Bone marrow (tissue), 2 donors: Measurements from ENCODE around the gene FXYD2.

ENCODE experiments used
- DNase-seq, 2 donors: peaks; one replicate each; lab custom pipeline; 2025; lab: John Stamatoyannopoulos, UW

The FXYD2 gene

GRCh38 chr11:117857734-117858414 is 33.3 kb upstream of the FXYD2 start:
- DNase-seq, result no peak

- no peak for DNase-seq
Measured at GRCh38 chr11:117855912-117856651, 31.5 kb upstream of the FXYD2 start.

GRCh38 chr11:117855186-117855845 is 30.8 kb upstream of the FXYD2 start:
- no peak for DNase-seq

GRCh38 chr11:117852309-117852708 is 27.8 kb upstream of the FXYD2 start:
- no peak for DNase-seq

GRCh38 chr11:117851852-117852251 is 27.3 kb upstream of the FXYD2 start:
- DNase-seq, result no peak

- no peak for DNase-seq
Measured at GRCh38 chr11:117851106-117851505, 26.6 kb upstream of the FXYD2 start.

- no peak for DNase-seq
Measured at GRCh38 chr11:117849781-117850414, 25.4 kb upstream of the FXYD2 start.

- peak; percentile 43 to 56 for DNase-seq
Measured at GRCh38 chr11:117843666-117844484, 19.3 kb upstream of the FXYD2 start.

- peak in 1 of 2 donors; percentile 43 for DNase-seq
Measured at GRCh38 chr11:117842131-117842941, 17.8 kb upstream of the FXYD2 start.

- DNase-seq, result no peak
Measured at GRCh38 chr11:117841551-117842031, 17.0 kb upstream of the FXYD2 start.

GRCh38 chr11:117840881-117841550 is 16.5 kb upstream of the FXYD2 start:
- no peak for DNase-seq

GRCh38 chr11:117839936-117840813 is 15.6 kb upstream of the FXYD2 start:
- DNase-seq, result no peak

- no peak for DNase-seq
Measured at GRCh38 chr11:117839380-117839881, 14.9 kb upstream of the FXYD2 start.

- no peak for DNase-seq
Measured at GRCh38 chr11:117838901-117839300, 14.4 kb upstream of the FXYD2 start.

- no peak for DNase-seq
Measured at GRCh38 chr11:117837791-117838190, 13.2 kb upstream of the FXYD2 start.

- no peak for DNase-seq
Measured at GRCh38 chr11:117837070-117837776, 12.7 kb upstream of the FXYD2 start.

- no peak for DNase-seq
Measured at GRCh38 chr11:117836077-117836960, 11.8 kb upstream of the FXYD2 start.
